ENCODE data around the gene ATP10A.

The ATP10A gene

GRCh38 chr15:25824618-25825017 is 38.5 kb downstream of the ATP10A start:
- no peak for FAIRE-seq

- no peak for FAIRE-seq
Measured at GRCh38 chr15:25812845-25813244, 50.3 kb downstream of the ATP10A start.

- no peak for FAIRE-seq
Measured at GRCh38 chr15:25812073-25812472, 51.1 kb downstream of the ATP10A start.

- FAIRE-seq: no peak
Measured at GRCh38 chr15:25811481-25811906, 51.6 kb downstream of the ATP10A start.

DNA sequence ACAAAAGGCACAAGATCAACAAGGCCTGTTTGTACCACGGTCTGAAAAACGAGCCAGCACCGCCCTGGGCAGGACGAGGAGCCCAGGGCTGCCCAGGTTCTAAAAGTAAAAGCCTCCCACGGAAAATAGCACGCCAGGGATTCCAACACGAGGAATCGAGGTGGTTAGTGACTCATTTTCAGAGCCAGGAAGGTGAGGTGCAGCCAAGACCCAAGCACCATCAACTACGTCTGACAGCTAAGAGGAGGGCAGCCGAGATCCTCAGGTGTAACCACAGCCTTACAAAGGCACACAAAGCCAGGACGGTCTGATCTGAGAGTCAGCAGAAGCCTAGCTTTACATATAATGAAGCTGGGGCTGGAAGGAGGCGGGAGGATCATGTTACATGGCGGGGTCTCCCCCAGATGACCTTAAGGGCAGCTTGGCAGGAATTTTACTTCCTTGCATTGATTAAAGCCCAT is 52.5 kb downstream of the ATP10A start:
- no peak for FAIRE-seq

DNA sequence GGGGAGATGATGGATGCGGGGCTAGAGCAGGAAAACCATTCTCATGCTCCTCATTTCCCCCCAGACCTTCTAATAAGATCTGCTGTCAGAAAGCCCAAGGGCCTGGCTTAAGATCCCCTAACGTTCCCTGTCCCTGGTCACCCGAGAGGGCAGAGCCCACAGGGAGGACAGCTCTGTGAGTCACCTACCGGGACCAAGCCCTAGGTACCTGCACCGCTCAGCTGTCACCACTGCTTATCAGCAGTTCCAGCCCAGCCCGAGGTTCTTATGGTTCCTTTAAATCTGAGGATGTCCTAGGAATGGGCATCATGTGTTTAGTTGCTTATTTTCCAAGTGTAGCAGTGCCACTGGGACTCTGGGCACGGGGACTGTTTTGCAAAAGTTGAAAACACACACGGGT is 53.0 kb downstream of the ATP10A start:
- FAIRE-seq: no peak

GRCh38 chr15:25807063-25807462 is 56.1 kb downstream of the ATP10A start:
- no peak for FAIRE-seq

GRCh38 chr15:25805031-25805430 is 58.1 kb downstream of the ATP10A start:
- FAIRE-seq: no peak

DNA sequence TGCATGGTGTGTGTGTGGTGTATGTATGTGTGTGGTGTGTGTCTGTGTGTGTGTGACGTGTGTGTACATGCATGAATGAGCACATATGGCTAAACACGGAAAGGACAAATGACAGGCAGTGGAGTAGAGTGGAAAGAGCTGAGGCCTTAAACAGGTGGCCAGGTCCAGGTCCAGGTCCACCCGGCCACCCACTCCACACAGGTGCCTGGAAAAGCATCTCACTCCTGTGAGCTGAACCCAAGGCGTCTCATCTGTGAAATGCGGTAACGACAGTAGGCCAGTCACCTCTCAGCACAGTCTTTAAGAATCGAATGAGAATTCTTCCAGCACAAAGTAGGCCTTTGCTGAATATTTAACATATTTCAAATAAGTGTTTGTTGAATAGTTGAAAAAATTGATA is 58.7 kb downstream of the ATP10A start:
- no peak for FAIRE-seq

DNA sequence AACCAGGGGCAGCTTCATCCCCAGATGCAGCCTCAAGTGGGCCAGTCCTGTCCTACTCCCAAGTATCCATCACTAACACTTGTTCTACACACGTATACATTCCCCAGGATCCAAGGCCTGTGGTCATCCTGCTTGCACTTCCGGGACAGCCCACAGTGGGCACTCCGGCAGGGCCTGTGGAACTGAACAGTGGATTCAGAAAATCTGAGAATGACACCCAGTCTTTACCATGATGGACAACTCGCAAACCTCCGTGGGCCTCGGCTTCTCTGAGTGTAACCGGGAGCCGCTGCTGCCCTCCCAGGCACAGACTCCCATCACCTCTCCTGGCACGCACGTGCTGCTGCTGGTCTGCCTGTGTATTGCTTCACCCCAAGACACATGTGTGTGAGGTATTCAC is 59.6 kb downstream of the ATP10A start:
- FAIRE-seq: no peak

GRCh38 chr15:25803036-25803435 is 60.1 kb downstream of the ATP10A start:
- no peak for FAIRE-seq

DNA sequence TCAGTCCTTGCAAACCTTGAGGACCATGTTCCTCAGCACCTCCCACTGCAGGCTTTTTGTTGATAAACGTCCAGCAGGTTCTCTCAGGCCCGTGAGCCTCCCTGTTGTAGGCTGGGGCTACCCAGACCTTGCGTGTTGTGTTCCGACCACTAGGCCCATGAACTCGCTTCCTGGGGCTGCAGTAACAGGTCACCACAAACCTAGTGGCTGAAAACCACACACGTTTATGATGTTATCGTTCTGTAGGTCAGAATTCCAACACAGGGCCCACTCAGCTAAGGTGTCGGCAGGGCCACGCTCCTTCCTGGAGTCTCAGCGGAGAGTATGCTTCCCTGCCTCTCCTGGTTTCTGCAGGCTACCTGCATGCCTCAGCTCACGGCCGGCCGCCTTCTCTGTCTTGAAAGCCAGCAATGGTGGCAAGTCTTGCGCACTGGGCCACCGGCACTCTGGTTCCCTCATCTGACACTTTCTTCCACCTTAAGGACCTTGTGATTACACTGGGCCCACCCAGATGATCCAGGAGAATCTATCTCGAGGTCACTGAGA is 60.8 kb downstream of the ATP10A start:
- no peak for FAIRE-seq

DNA sequence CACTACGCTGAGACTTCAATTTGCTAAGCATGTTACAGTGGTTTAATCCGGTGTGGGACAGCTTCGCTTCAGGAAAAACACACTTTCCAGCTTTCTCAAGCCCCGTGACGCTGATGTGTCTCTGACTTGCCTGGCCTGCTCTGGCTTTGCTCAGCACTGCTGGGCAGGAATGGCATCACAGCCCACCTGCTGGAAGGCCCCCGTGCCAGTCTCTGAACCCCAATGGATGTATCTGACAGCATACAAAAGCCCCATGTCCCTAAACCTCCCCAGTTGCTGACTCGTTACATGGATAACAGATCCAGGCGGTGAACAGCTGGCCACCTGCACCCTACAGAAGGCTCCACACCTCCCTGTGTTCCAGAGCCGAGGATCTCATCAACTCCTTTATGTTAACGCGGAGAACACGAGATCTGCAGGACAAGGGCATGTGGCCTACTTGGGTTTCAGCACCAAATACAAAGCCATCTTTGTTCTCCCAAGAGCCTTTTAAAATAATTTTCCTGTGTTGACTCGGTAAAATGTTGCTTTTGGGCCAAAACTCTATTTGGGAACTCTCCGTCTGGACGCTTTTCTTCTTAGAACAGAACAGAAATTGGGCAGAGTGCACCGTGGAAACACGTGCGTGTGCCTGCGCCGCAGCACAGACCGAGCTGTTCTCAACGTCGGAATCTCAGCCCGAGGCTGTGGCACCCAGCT is 61.4 kb downstream of the ATP10A start:
- no peak for FAIRE-seq

DNA sequence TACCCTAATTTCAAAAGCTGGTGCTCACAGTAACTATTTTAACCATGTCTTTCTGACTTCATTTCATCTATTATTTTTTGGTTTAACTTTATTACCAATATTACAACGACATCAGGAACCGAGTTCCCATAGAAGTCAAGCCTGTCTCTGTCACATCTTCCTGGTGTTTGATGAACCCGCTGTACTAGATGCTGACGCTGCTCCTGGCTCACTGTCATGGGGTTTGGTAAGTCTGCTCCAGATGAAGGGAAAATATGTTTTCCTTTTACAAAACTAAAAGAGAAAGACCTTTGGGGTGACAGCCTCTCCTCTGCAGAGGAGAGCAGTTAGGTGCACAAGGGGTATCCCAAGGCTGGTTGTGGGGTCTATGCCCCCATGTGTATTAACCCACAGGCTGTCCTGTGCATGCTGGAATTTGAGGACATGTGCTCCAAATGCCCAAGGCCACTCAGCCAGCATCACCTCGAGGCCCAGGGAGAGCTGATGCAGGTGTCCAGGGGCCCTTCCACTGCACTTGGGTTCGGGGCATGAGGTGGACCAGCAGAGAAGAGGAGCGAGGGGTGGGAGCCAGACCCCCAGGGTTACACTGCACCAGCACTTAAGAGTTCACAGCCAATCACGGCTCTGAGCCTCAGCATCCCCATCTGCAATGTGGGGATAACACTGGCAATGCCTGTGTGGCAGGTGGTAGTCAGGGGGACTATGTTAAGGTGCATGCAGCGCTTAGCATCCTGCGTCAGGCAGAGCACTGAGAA is 62.2 kb downstream of the ATP10A start:
- no peak for FAIRE-seq

GRCh38 chr15:25799906-25800700 is 63.0 kb downstream of the ATP10A start:
- FAIRE-seq: no peak

- no peak for FAIRE-seq
Measured at GRCh38 chr15:25797936-25798901, 64.9 kb downstream of the ATP10A start.

DNA sequence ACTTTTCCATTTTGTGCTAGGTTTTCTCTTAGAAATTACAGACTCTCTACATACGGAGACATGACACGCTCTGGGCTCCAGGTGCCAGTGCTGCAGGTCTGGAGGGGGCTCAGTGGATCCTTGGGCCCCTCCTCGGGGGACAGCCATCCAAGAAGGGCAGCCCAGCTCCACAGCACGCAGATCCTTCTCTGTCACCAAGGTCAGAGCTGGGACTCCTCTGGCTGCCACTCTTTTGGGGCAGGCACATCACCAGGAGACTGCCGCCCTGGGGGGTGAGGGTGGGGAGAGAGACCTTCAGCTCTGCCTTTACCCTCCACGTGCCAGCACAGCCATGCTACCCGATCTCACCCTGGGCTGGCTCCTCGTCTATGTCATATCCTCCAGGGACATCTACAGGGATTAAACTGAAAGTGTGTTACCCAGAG is 65.6 kb downstream of the ATP10A start:
- no peak for FAIRE-seq

GRCh38 chr15:25797035-25797434 is 66.1 kb downstream of the ATP10A start:
- no peak for FAIRE-seq

DNA sequence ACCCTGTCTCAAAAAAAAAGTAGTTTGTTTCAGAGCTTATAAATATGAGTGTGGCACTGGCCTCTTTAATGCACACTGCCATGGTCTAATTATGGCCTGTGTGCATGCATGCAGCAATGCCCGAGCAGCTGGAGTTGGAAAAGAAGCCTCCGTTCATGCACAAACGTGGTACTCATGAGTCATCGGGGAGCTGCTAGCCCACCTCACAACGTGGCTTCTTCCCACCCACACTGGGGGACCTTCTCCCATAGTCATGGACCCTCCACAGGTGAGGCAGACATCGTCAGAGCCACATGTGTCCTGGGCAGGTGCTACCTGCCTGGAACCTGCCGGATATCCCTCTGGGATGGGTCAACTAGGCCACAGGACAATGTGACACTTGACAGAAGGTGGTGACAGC is 66.7 kb downstream of the ATP10A start:
- FAIRE-seq: no peak

GRCh38 chr15:25795712-25796111 is 67.4 kb downstream of the ATP10A start:
- FAIRE-seq: no peak

- FAIRE-seq: no peak
Measured at GRCh38 chr15:25795061-25795460, 68.1 kb downstream of the ATP10A start.
